H9 (cell line): Measurements from ENCODE around the gene JADE2. TPM values are rescaled to one million over a fixed set of nuclear protein-coding genes. Genes with fewer than 3 reads are reported as not detected.
A peak's percentile ranks its signal among the peaks of the same experiment; 100 is the strongest.

ENCODE experiments used
- DNase-seq: peaks from one replicate; pipeline ENCODE4 v3.0.0-alpha.2; 2017
- H2AFZ ChIP-seq: one replicate; pipeline ENCODE4 v1.6.1; 2013; ENCODE audit warnings: mild to moderate bottlenecking, low read length, control low read depth, moderate library complexity
- H2AK5ac ChIP-seq: 2 replicates; pipeline ENCODE4 v1.6.1; 2013; ENCODE audit warnings: low read length, control low read depth, mixed read lengths; ENCODE audit not compliant: insufficient read length
- H2BK120ac ChIP-seq: one replicate; pipeline ENCODE4 v1.6.1; 2013; ENCODE audit warnings: low read depth, mild to moderate bottlenecking, low read length, control low read depth, inconsistent platforms; ENCODE audit not compliant: poor library complexity, severe bottlenecking
- H2BK12ac ChIP-seq: 2 replicates; pipeline ENCODE4 v1.6.1; 2013; ENCODE audit warnings: low read length, control low read depth, mixed read lengths, low read depth; ENCODE audit not compliant: insufficient read length
- H2BK15ac ChIP-seq: 2 replicates; pipeline ENCODE4 v1.6.1; 2013; ENCODE audit warnings: low read depth, low read length, control low read depth
- H2BK20ac ChIP-seq: one replicate; pipeline ENCODE4 v1.6.1; 2013; ENCODE audit warnings: low read depth, mild to moderate bottlenecking, low read length, control low read depth, inconsistent platforms; ENCODE audit not compliant: poor library complexity, severe bottlenecking
- H2BK5ac ChIP-seq: 2 replicates; pipeline ENCODE4 v1.6.1; 2013; ENCODE audit warnings: low read length, control low read depth, mixed read lengths; ENCODE audit not compliant: insufficient read length
- H3K14ac ChIP-seq: 2 replicates; pipeline ENCODE4 v1.6.1; 2013; ENCODE audit warnings: low read length, control low read depth; ENCODE audit not compliant: insufficient read depth
- H3K18ac ChIP-seq: 2 replicates; pipeline ENCODE4 v1.6.1; 2013; ENCODE audit warnings: low read depth, mild to moderate bottlenecking, mixed read lengths, low read length, control low read depth; ENCODE audit not compliant: insufficient read length
- H3K23ac ChIP-seq: 2 replicates; pipeline ENCODE4 v1.6.1; 2013; ENCODE audit warnings: low read length, control low read depth, mixed read lengths, low read depth; ENCODE audit not compliant: insufficient read length
- H3K23me2 ChIP-seq: 2 replicates; pipeline ENCODE4 v1.6.1; 2013; ENCODE audit warnings: low read depth, mild to moderate bottlenecking, mixed read lengths, low read length, control low read depth; ENCODE audit not compliant: insufficient read length, poor library complexity, severe bottlenecking
- H3K27ac ChIP-seq: 2 replicates; pipeline ENCODE4 v1.5.1; 2013; ENCODE audit warnings: low read length, control low read depth, mixed read lengths, low read depth; ENCODE audit not compliant: insufficient read length
- H3K27me3 ChIP-seq: 2 replicates; pipeline ENCODE4 v1.6.1; 2013; ENCODE audit warnings: low read length, control low read depth, inconsistent platforms; ENCODE audit not compliant: insufficient read depth
- H3K4ac ChIP-seq: 2 replicates; pipeline ENCODE4 v1.6.1; 2013; ENCODE audit warnings: low read depth, mild to moderate bottlenecking, control low read depth, inconsistent platforms, low read length, moderate library complexity
- H3K4me1 ChIP-seq: 2 replicates; pipeline ENCODE4 v1.6.1; 2013; ENCODE audit warnings: low read length, control low read depth, inconsistent platforms; ENCODE audit not compliant: insufficient read depth
- H3K4me2 ChIP-seq: 2 replicates; pipeline ENCODE4 v1.6.1; 2013; ENCODE audit warnings: low read length, control low read depth, mixed read lengths; ENCODE audit not compliant: insufficient read length, insufficient read depth
- H3K56ac ChIP-seq: 2 replicates; pipeline ENCODE4 v1.6.1; 2013; ENCODE audit warnings: low read depth, mild to moderate bottlenecking, mixed read lengths, low read length, control low read depth; ENCODE audit not compliant: insufficient read length
- H3K79me1 ChIP-seq: 2 replicates; pipeline ENCODE4 v1.6.1; 2013; ENCODE audit warnings: low read depth, mild to moderate bottlenecking, moderate library complexity, low read length, control low read depth, inconsistent platforms; ENCODE audit not compliant: insufficient read depth, poor library complexity, severe bottlenecking
- H3K79me2 ChIP-seq: 2 replicates; pipeline ENCODE4 v1.6.1; 2013; ENCODE audit warnings: low read length, control low read depth, inconsistent platforms; ENCODE audit not compliant: insufficient read depth
- H3K9ac ChIP-seq: 2 replicates; pipeline ENCODE4 v1.6.1; 2013; ENCODE audit warnings: low read length, control low read depth, mixed read lengths; ENCODE audit not compliant: insufficient read length; ENCODE audit errors: extremely low read depth
- H3K9me3 ChIP-seq: one replicate; pipeline ENCODE4 v1.6.1; 2013; ENCODE audit warnings: low read depth, low read length, inconsistent platforms; ENCODE audit not compliant: control insufficient read depth
- H3T11ph ChIP-seq: one replicate; pipeline ENCODE4 v1.6.1; 2013; ENCODE audit warnings: mild to moderate bottlenecking, low read length, control low read depth, inconsistent platforms
- H4K20me1 ChIP-seq: one replicate; pipeline ENCODE4 v1.6.1; 2013; ENCODE audit not compliant: control insufficient read depth, insufficient read length, insufficient read depth
- H4K5ac ChIP-seq: 2 replicates; pipeline ENCODE4 v1.6.1; 2013; ENCODE audit warnings: low read depth, mild to moderate bottlenecking, mixed read lengths, low read length, control low read depth; ENCODE audit not compliant: insufficient read length
- H4K8ac ChIP-seq: replicated peaks from 2 replicates; pipeline ENCODE4 v1.6.1; 2013; ENCODE audit warnings: low read length, control low read depth, mixed read lengths, low read depth; ENCODE audit not compliant: insufficient read length
- H4K91ac ChIP-seq: 2 replicates; pipeline ENCODE4 v1.6.1; 2013; ENCODE audit warnings: low read depth, mild to moderate bottlenecking, moderate library complexity, mixed read lengths, low read length, control low read depth; ENCODE audit not compliant: insufficient read length
- H3K27ac Mint-ChIP-seq, 3 experiments: 2 replicates in 2 of 3; 3 replicates in 1 of 3; pipeline ENCODE4 v1.8.0; 2020 to 2021; ENCODE audit warnings: mixed read lengths in 3 of 3, mild to moderate bottlenecking in 1 of 3, moderate library complexity in 1 of 3
- H3K27me3 Mint-ChIP-seq: 2 replicates; pipeline ENCODE4 v1.8.0; 2021; ENCODE audit warnings: low read depth, mild to moderate bottlenecking, moderate library complexity, mixed read lengths
- H3K36me3 Mint-ChIP-seq, 3 experiments: 2 replicates in 2 of 3; 3 replicates in 1 of 3; pipeline ENCODE4 v1.8.0; 2020 to 2021; ENCODE audit warnings: low read depth in 3 of 3, mixed read lengths in 3 of 3; ENCODE audit not compliant: insufficient read depth in 1 of 3
- H3K4me1 Mint-ChIP-seq, 2 experiments: 2 replicates each; pipeline ENCODE4 v1.8.0; 2020; ENCODE audit warnings: mixed read lengths in 2 of 2
- H3K4me3 Mint-ChIP-seq, 2 experiments: 2 replicates in 1 of 2; 3 replicates in 1 of 2; pipeline ENCODE4 v1.8.0; 2020 to 2021; ENCODE audit warnings: mild to moderate bottlenecking in 2 of 2, mixed read lengths in 2 of 2, moderate library complexity in 1 of 2
- H3K9me3 Mint-ChIP-seq, 2 experiments: 2 replicates in 1 of 2; 3 replicates in 1 of 2; pipeline ENCODE4 v1.8.0; 2020; ENCODE audit warnings: mild to moderate bottlenecking in 2 of 2, mixed read lengths in 2 of 2, moderate library complexity in 1 of 2
- WGBS: extraction: QIAGEN DNeasy Blood & Tissue Kit; methylation state at CpG from one replicate; pipeline ENCODE4 v1.1.7; 2013; ENCODE audit warnings: missing lambda C conversion rate, low lambda C conversion rate, mixed read lengths; ENCODE audit not compliant: insufficient read length; ENCODE audit errors: extremely low coverage; 5-methylcytosine and 5-hydroxymethylcytosine counted together
- total RNA-seq: library from RNA; stranded (reverse); gene quantifications from 2 replicates; pipeline ENCODE4 v1.2.1, GENCODE V29; 2021
- TF ChIP-seq, protein P1 (sequence below): fragments of 200-600 bp; sonication (generic); conservative IDR thresholded peaks from 3 replicates; pipeline ENCODE4 v1.8.0; 2021; ENCODE audit warnings: antibody characterized with exemption, mild to moderate bottlenecking

JADE2 gene
- total RNA-seq, 1 experiment from 2014 or later: 99.7 TPM

DNA sequence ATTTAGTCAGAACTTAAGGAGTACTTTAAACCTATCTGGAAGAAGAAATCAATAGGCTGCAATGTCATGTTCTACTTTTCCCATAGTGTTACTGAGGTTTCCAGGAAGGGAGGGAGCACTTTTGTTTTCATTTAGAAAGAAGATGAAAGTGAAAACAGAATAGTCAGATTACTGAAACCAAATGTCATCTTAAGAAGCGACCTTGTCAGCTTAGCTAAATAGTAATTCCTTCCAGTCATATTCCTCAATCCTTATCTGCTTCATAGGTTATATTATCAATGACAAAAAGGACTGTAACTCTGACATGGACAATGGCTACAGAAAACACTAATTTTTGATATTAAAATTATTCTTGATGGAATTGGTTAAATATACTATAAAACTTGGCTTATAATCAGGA lies 79.4 kb downstream of the JADE2 start:
- H3K56ac ChIP-seq: no peak overlapping the region
- Mint-ChIP-seq H3K4me3 (no peak overlapping the region), H3K4me1 (peaks cover 5 to 6% of the 10 kb centered on the region in 2 experiments; a peak in 2 of 4 replicates), H3K27ac (peak overlapping the region in 1 of 3 experiments; percentile 32; a peak in 2 of 7 replicates), H3K36me3 (peaks cover 5 to 46% (median 21%) of the 10 kb centered on the region in 3 experiments; a peak in 6 of 7 replicates), H3K27me3 (no peaks in the 10 kb centered on the region), H3K9me3 (no peaks in the 10 kb centered on the region)
- no peak overlapping the region for H4K8ac ChIP-seq
- H3K9ac ChIP-seq: no peak overlapping the region
- no peaks in the 10 kb centered on the region for H3K9me3 ChIP-seq
- TF ChIP-seq, protein P1, sequence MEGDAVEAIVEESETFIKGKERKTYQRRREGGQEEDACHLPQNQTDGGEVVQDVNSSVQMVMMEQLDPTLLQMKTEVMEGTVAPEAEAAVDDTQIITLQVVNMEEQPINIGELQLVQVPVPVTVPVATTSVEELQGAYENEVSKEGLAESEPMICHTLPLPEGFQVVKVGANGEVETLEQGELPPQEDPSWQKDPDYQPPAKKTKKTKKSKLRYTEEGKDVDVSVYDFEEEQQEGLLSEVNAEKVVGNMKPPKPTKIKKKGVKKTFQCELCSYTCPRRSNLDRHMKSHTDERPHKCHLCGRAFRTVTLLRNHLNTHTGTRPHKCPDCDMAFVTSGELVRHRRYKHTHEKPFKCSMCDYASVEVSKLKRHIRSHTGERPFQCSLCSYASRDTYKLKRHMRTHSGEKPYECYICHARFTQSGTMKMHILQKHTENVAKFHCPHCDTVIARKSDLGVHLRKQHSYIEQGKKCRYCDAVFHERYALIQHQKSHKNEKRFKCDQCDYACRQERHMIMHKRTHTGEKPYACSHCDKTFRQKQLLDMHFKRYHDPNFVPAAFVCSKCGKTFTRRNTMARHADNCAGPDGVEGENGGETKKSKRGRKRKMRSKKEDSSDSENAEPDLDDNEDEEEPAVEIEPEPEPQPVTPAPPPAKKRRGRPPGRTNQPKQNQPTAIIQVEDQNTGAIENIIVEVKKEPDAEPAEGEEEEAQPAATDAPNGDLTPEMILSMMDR: no peak
- H2AFZ ChIP-seq: no peak overlapping the region
- H2BK5ac ChIP-seq: no peak overlapping the region
- H2AK5ac ChIP-seq: no peak overlapping the region
- H2BK15ac ChIP-seq: no peak overlapping the region
- H2BK12ac ChIP-seq: no peak overlapping the region
- H3K14ac ChIP-seq: no peak overlapping the region
- no peak overlapping the region for H3K18ac ChIP-seq
- no peaks in the 10 kb centered on the region for H3K79me2 ChIP-seq
- no peak overlapping the region for H3K4me2 ChIP-seq
- H4K91ac ChIP-seq: no peak overlapping the region
- H3K27ac ChIP-seq: no peak overlapping the region
- H3K4ac ChIP-seq: no peak overlapping the region
- H3K79me1 ChIP-seq: no peaks in the 10 kb centered on the region
- no peak for DNase-seq
- H3T11ph ChIP-seq: no peak overlapping the region
- no peaks in the 10 kb centered on the region for H3K23me2 ChIP-seq
- no peak overlapping the region for H4K5ac ChIP-seq
- no peak overlapping the region for H2BK20ac ChIP-seq
- H3K27me3 ChIP-seq: no peaks in the 10 kb centered on the region
- no CpG with 5 or more reads among the region's 1 CpG for WGBS
- H2BK120ac ChIP-seq: no peak overlapping the region
- no peak overlapping the region for H3K23ac ChIP-seq
- H4K20me1 ChIP-seq: no peaks in the 10 kb centered on the region
- H3K4me1 ChIP-seq: no peaks in the 10 kb centered on the region
